H1 (cell line): ENCODE data around the gene SFN. TPM values are rescaled to one million over a fixed set of nuclear protein-coding genes. Genes with fewer than 3 reads are reported as not detected.

Source experiments
- CTCF ChIA-PET: fragments of 300-600 bp; sonication (Branson Sonifier 250); formaldehyde crosslinking; loops from one replicate; lab custom pipeline; 2021; ENCODE audit not compliant: partially characterized antibody; lab: Charles Lee
- POLR2A ChIA-PET: fragments of 300-600 bp; sonication (Branson Sonifier 250); formaldehyde crosslinking; loops from one replicate; lab custom pipeline; 2021; ENCODE audit warnings: inconsistent platforms; ENCODE audit not compliant: partially characterized antibody; lab: Charles Lee
- DNase-seq, 2 experiments: peaks; one replicate each; pipeline versions ENCODE4 v3.0.0 to v3.0.0-alpha.2; 2010 to 2022; ENCODE audit warnings: low spot score in 2 of 2, low read depth in 1 of 2, mixed read lengths in 1 of 2
- FAIRE-seq: peaks from 2 replicates; lab custom pipeline; 2011; peaks lifted over from hg19 to GRCh38; lab: Jason Lieb, UNC
- H2AFZ ChIP-seq: 2 replicates; pipeline ENCODE4 v1.8.1; 2012; ENCODE audit warnings: low read length, inconsistent platforms
- H2AK5ac ChIP-seq: 2 replicates; pipeline ENCODE4 v1.6.1; 2013; ENCODE audit warnings: low read depth, low read length
- H2BK120ac ChIP-seq: replicated peaks from 2 replicates; pipeline ENCODE3; 2013; ENCODE audit warnings: low read depth, low read length, inconsistent platforms
- H2BK12ac ChIP-seq: 2 replicates; pipeline ENCODE4 v1.6.1; 2013; ENCODE audit warnings: low read depth, low read length
- H2BK15ac ChIP-seq: 2 replicates; pipeline ENCODE4 v1.6.1; 2013; ENCODE audit warnings: low read length
- H2BK20ac ChIP-seq: 2 replicates; pipeline ENCODE4 v1.6.1; 2013; ENCODE audit warnings: low read length
- H2BK5ac ChIP-seq: 2 replicates; pipeline ENCODE4 v1.6.1; 2013; ENCODE audit warnings: low read depth, low read length
- H3K14ac ChIP-seq: 2 replicates; pipeline ENCODE4 v1.6.1; 2013; ENCODE audit warnings: inconsistent platforms; ENCODE audit not compliant: insufficient read length
- H3K18ac ChIP-seq: 2 replicates; pipeline ENCODE4 v1.6.1; 2013; ENCODE audit warnings: low read length; ENCODE audit errors: extremely low read depth
- H3K23ac ChIP-seq: 2 replicates; pipeline ENCODE4 v1.6.1; 2013; ENCODE audit warnings: inconsistent platforms; ENCODE audit not compliant: insufficient read length
- H3K23me2 ChIP-seq: 2 replicates; pipeline ENCODE4 v1.6.1; 2013; ENCODE audit warnings: low read depth, low read length
- H3K27ac ChIP-seq: 2 replicates; pipeline ENCODE4 v1.6.1; 2011; ENCODE audit warnings: low read depth, low read length, inconsistent platforms
- H3K27me3 ChIP-seq, 4 experiments: replicated peaks in 1 of 4; 1 replicate in 1 of 4; 2 replicates in 3 of 4; pipeline versions ENCODE4 v1.6.1 to v1.8.1; 2011 to 2013; ENCODE audit warnings: low read length in 3 of 4, mild to moderate bottlenecking in 3 of 4, inconsistent platforms in 2 of 4, mixed read lengths in 2 of 4, moderate library complexity in 1 of 4; ENCODE audit not compliant: control insufficient read depth in 3 of 4, insufficient read depth in 3 of 4; ENCODE audit errors: extremely low read depth in 1 of 4
- H3K36me3 ChIP-seq, 4 experiments: 2 replicates each; pipeline versions ENCODE4 v1.6.1 to v1.8.1; 2011 to 2013; ENCODE audit warnings: mild to moderate bottlenecking in 4 of 4, low read length in 3 of 4, moderate library complexity in 2 of 4, control low read depth in 1 of 4, inconsistent platforms in 1 of 4; ENCODE audit not compliant: insufficient read depth in 4 of 4, control insufficient read depth in 2 of 4
- H3K4ac ChIP-seq: replicated peaks from 2 replicates; pipeline ENCODE3; 2013; ENCODE audit warnings: low read length, low read depth, mixed read lengths, inconsistent platforms; ENCODE audit not compliant: insufficient read length
- H3K4me1 ChIP-seq, 4 experiments: replicated peaks in 1 of 4; 1 replicate in 1 of 4; 2 replicates in 3 of 4; pipeline versions ENCODE4 v1.6.1 to v1.8.1; 2011 to 2013; ENCODE audit warnings: low read length in 3 of 4, inconsistent platforms in 2 of 4, mixed read lengths in 1 of 4; ENCODE audit not compliant: insufficient read depth in 4 of 4, control insufficient read depth in 3 of 4
- H3K4me2 ChIP-seq, 2 experiments: 2 replicates each; pipeline versions ENCODE4 v1.6.1 to v1.8.1; 2011 to 2013; ENCODE audit warnings: low read depth in 2 of 2, low read length in 2 of 2, control low read depth in 1 of 2, inconsistent platforms in 1 of 2, mild to moderate bottlenecking in 1 of 2; ENCODE audit not compliant: insufficient read depth in 1 of 2
- H3K4me3 ChIP-seq, 4 experiments: fragments of 200-600, 300-600 bp in 1 of 4; sonication (generic), shearing (Covaris generic), sonication (Bioruptor Twin) in 1 of 4; 2 replicates each; pipeline versions ENCODE4 v1.5.1 to v1.8.1; 2011 to 2016; ENCODE audit warnings: low read length in 4 of 4, low read depth in 3 of 4, control low read depth in 2 of 4, inconsistent platforms in 2 of 4, mild to moderate bottlenecking in 2 of 4, mixed read lengths in 1 of 4, moderate library complexity in 1 of 4; ENCODE audit not compliant: insufficient read depth in 2 of 4; ENCODE audit errors: extremely low read depth in 1 of 4
- H3K56ac ChIP-seq: replicated peaks from 2 replicates; pipeline ENCODE3; 2013; ENCODE audit warnings: low read depth, mild to moderate bottlenecking, mixed read lengths, low read length, inconsistent platforms; ENCODE audit not compliant: insufficient read length
- H3K79me1 ChIP-seq: 2 replicates; pipeline ENCODE4 v1.6.1; 2013; ENCODE audit warnings: low read depth, low read length, control low read depth
- H3K79me2 ChIP-seq, 2 experiments: 2 replicates each; pipeline versions ENCODE4 v1.6.1 to v1.8.1; 2012 to 2013; ENCODE audit warnings: low read length in 2 of 2, mild to moderate bottlenecking in 2 of 2, inconsistent platforms in 1 of 2; ENCODE audit not compliant: insufficient read depth in 2 of 2, control insufficient read depth in 1 of 2
- H3K9ac ChIP-seq, 4 experiments: replicated peaks in 1 of 4; 1 replicate in 1 of 4; 2 replicates in 3 of 4; pipeline versions ENCODE4 v1.6.1 to v1.8.1; 2011 to 2013; ENCODE audit warnings: low read depth in 3 of 4, low read length in 3 of 4, control low read depth in 2 of 4, mild to moderate bottlenecking in 2 of 4, moderate library complexity in 2 of 4, inconsistent platforms in 1 of 4; ENCODE audit errors: extremely low read depth in 1 of 4
- H3K9me3 ChIP-seq, 2 experiments: 2 replicates each; pipeline versions ENCODE4 v1.6.1 to v1.8.1; 2012 to 2013; ENCODE audit warnings: mild to moderate bottlenecking in 2 of 2, moderate library complexity in 2 of 2, control low read depth in 1 of 2, inconsistent platforms in 1 of 2, low read depth in 1 of 2, low read length in 1 of 2, mixed read lengths in 1 of 2; ENCODE audit not compliant: insufficient read depth in 2 of 2
- H4K20me1 ChIP-seq, 2 experiments: replicated peaks in 1 of 2; 2 replicates each; pipeline versions ENCODE3 to v1.8.1; 2011 to 2013; ENCODE audit warnings: inconsistent platforms in 2 of 2, low read length in 2 of 2, mild to moderate bottlenecking in 1 of 2; ENCODE audit not compliant: insufficient read depth in 2 of 2, control insufficient read depth in 1 of 2
- H4K5ac ChIP-seq: 2 replicates; pipeline ENCODE4 v1.6.1; 2013; ENCODE audit warnings: low read length, low read depth, mixed read lengths, inconsistent platforms; ENCODE audit not compliant: insufficient read length
- H4K8ac ChIP-seq: 2 replicates; pipeline ENCODE4 v1.8.0; 2013; ENCODE audit warnings: mild to moderate bottlenecking, moderate library complexity, low read length, inconsistent platforms; ENCODE audit not compliant: insufficient read depth; ENCODE audit errors: extremely low read depth
- H4K91ac ChIP-seq: replicated peaks from 2 replicates; pipeline ENCODE3; 2013; ENCODE audit warnings: low read length, mixed read lengths, inconsistent platforms; ENCODE audit not compliant: insufficient read length
- CTCF ChIP-seq, 3 experiments: IDR thresholded peaks; 1 replicate in 2 of 3; 2 replicates in 1 of 3; pipeline versions ENCODE4 v1.5.1 to v1.6.1; 2011; ENCODE audit warnings: low read length in 3 of 3, mild to moderate bottlenecking in 3 of 3, inconsistent platforms in 2 of 3, low read depth in 1 of 3, moderate library complexity in 1 of 3; ENCODE audit not compliant: insufficient read depth in 1 of 3; ENCODE audit errors: control extremely low read depth in 1 of 3
- SP4 ChIP-seq: IDR thresholded peaks from 2 replicates; pipeline ENCODE4 v1.6.1; 2012; ENCODE audit warnings: low read length, inconsistent platforms
- SRF ChIP-seq: IDR thresholded peaks from 2 replicates; pipeline ENCODE4 v1.6.1; 2011; ENCODE audit warnings: mild to moderate bottlenecking, low read depth, low read length, moderate library complexity
- TAF7 ChIP-seq: optimal IDR thresholded peaks from 2 replicates; pipeline ENCODE3; 2011; ENCODE audit warnings: low read depth, mild to moderate bottlenecking, inconsistent platforms, low read length, moderate library complexity, borderline replicate concordance
- WGBS, 2 experiments: shearing (Covaris generic) in 1 of 2; methylation state at CpG; one replicate each; pipeline versions ENCODE4 v1.1.6 to v1.1.7; 2013 to 2015; ENCODE audit warnings: low lambda C conversion rate in 2 of 2, mixed read lengths in 2 of 2, inconsistent platforms in 1 of 2, low coverage in 1 of 2, missing lambda C conversion rate in 1 of 2; ENCODE audit not compliant: insufficient replicate concordance in 2 of 2, insufficient coverage in 1 of 2, insufficient read length in 1 of 2; ENCODE audit errors: extremely low coverage in 1 of 2, missing lambda C conversion rate in 1 of 2; 5-methylcytosine and 5-hydroxymethylcytosine counted together
- polyA plus RNA-seq, 7 experiments: library from polyadenylated mRNA; depleted of rRNA in 3 of 7; stranded (reverse) in 5 of 7; unstranded in 2 of 7; fragments of >200 nt in 5 of 7; fragments of 200-250 nt in 2 of 7; gene quantifications; 1 replicate in 5 of 7; 2 replicates in 1 of 7; 4 replicates in 1 of 7; pipeline versions ENCODE4 v1.2.1 to v1.2.3, GENCODE V29; 2011 to 2013; ENCODE audit warnings: missing spikeins in 2 of 7, mixed read lengths in 2 of 7
- total RNA-seq: library from RNA; stranded (reverse); fragmentation: NEBNext Ultra II Directional; extraction: Animal tissue kit (Norgen Biotek cat#: 25700); gene quantifications from 2 replicates; pipeline ENCODE4 v1.2.1, GENCODE V29; 2021

SFN gene
- total and polyA plus RNA-seq, 2 of the 8 experiments (the other 6 are each of a cell fraction or from before 2014, with no cell fraction given), result 3.3 to 3.9 TPM

- no peak overlapping the region for H3K27ac ChIP-seq
- H2BK15ac ChIP-seq, result no peak overlapping the region
- no peaks in the 10 kb centered on the region for H3K79me1 ChIP-seq
- no peak overlapping the region for H2AK5ac ChIP-seq
- no peak overlapping the region for H3K4ac ChIP-seq
- no peaks in the 10 kb centered on the region for H4K20me1 ChIP-seq
- CTCF ChIA-PET, result interaction anchor here (0.7 to 0.9 kb wide), 2 partner anchors 72 to 281 kb away, joined by 3 to 4 read pairs; no protein-coding TSS in a partner anchor
- H2BK120ac ChIP-seq, result no peak overlapping the region
- no peaks in the 10 kb centered on the region for H3K36me3 ChIP-seq
- H3K27me3 ChIP-seq, result no peaks in the 10 kb centered on the region
- no peak overlapping the region for H3K9ac ChIP-seq
- no peak overlapping the region for H2AFZ ChIP-seq
- POLR2A ChIA-PET, result interaction anchor here (0.9 kb wide), 1 partner anchor 15 kb away, joined by 3 read pairs; no protein-coding TSS in a partner anchor
- FAIRE-seq, result no peak
- H2BK20ac ChIP-seq, result no peak overlapping the region
- no peak overlapping the region for H4K8ac ChIP-seq
- no peak overlapping the region for H4K5ac ChIP-seq
- H2BK5ac ChIP-seq, result no peak overlapping the region
- no peaks in the 10 kb centered on the region for H3K4me1 ChIP-seq
- H4K91ac ChIP-seq, result no peak overlapping the region
- no peaks in the 10 kb centered on the region for H3K79me2 ChIP-seq
- H3K9me3 ChIP-seq, result peaks cover 2 to 8% of the 10 kb centered on the region in 2 experiments; a peak in 3 of 4 replicates
- H3K23me2 ChIP-seq, result no peaks in the 10 kb centered on the region
- WGBS, 2 experiments, result 89% methylated on average over 1 of the region's 2 CpGs; no CpG with 5 or more reads in 1 of the 2 experiments
- no peak overlapping the region for H3K4me3 ChIP-seq
- H2BK12ac ChIP-seq, result no peak overlapping the region
- H3K23ac ChIP-seq, result no peak overlapping the region
- H3K4me2 ChIP-seq, result no peak overlapping the region
- DNase-seq, result no peak
- TF ChIP-seq SRF, result no peak
- TF ChIP-seq SP4, result no peak
- no peak for TF ChIP-seq CTCF (IDR thresholded peaks at IDR 0.05; ENCODE audit: control extremely low read depth in 1 of 3, insufficient read depth in 1 of 3, low read depth in 1 of 3, low read length in 3 of 3)
- no peak for TF ChIP-seq TAF7
- H3K56ac ChIP-seq, result no peak overlapping the region
- no peak overlapping the region for H3K14ac ChIP-seq
- no peak overlapping the region for H3K18ac ChIP-seq
Observed at GRCh38 chr1:26814377-26814776, 48.6 kb upstream of the SFN start.
